Activated CD4-positive, alpha-beta T cell treated with anti-CD3 and anti-CD28 coated beads for 36 hours (primary cell): ENCODE measurements around the gene DCLK1. TPM values are rescaled to one million over a fixed set of nuclear protein-coding genes. Genes with fewer than 3 reads are reported as not detected.

Experiments
- ATAC-seq: fragments of 200-7000 bp; cut with Tn5 transposase; one replicate; pipeline ENCODE4 v1.10.0; 2021; ENCODE audit warnings: mild to moderate bottlenecking, moderate library complexity
- CTCF ChIA-PET: fragments of 350-600 bp; sonication (Branson Sonifier 250); formaldehyde crosslinking; loops from one replicate; lab custom pipeline; 2021; ENCODE audit warnings: antibody characterized with exemption; lab: Charles Lee
- POLR2A ChIA-PET: fragments of 350-600 bp; sonication (Branson Sonifier 250); formaldehyde crosslinking; loops from one replicate; lab custom pipeline; 2021; ENCODE audit warnings: antibody characterized with exemption, inconsistent platforms; lab: Charles Lee
- DNase-seq: peaks from one replicate; pipeline ENCODE4 v3.0.0-alpha.2; 2020
- H3K27ac Mint-ChIP-seq: one replicate; pipeline ENCODE4 v1.8.0; 2021; ENCODE audit warnings: mixed read lengths
- H3K27me3 Mint-ChIP-seq: one replicate; pipeline ENCODE4 v1.8.0; 2021; ENCODE audit warnings: mixed read lengths
- H3K36me3 Mint-ChIP-seq: one replicate; pipeline ENCODE4 v1.8.0; 2021; ENCODE audit warnings: low read depth, mixed read lengths
- H3K4me1 Mint-ChIP-seq: one replicate; pipeline ENCODE4 v1.8.0; 2021; ENCODE audit warnings: mixed read lengths
- H3K4me3 Mint-ChIP-seq: one replicate; pipeline ENCODE4 v1.8.0; 2021; ENCODE audit warnings: mild to moderate bottlenecking, moderate library complexity, mixed read lengths
- H3K9me3 Mint-ChIP-seq: one replicate; pipeline ENCODE4 v1.8.0; 2021; ENCODE audit warnings: low read depth, mixed read lengths
- intact Hi-C, 2 experiments: fragments of 100-400 bp; cut with DNase I in 1 of 2; cut with micrococcal nuclease in 1 of 2; formaldehyde crosslinking; loops; one replicate each; pipeline versions ENCODE4 v1.14.2 to v1.15.1; 2022 to 2024; cut with DNase I, micrococcal nuclease
- total RNA-seq, 2 experiments: library from RNA; stranded (reverse); gene quantifications; one replicate each; pipeline ENCODE4 v1.2.3, GENCODE V29; 2021

The DCLK1 gene
- total RNA-seq, 2 experiments from 2014 or later, result not detected

DNA sequence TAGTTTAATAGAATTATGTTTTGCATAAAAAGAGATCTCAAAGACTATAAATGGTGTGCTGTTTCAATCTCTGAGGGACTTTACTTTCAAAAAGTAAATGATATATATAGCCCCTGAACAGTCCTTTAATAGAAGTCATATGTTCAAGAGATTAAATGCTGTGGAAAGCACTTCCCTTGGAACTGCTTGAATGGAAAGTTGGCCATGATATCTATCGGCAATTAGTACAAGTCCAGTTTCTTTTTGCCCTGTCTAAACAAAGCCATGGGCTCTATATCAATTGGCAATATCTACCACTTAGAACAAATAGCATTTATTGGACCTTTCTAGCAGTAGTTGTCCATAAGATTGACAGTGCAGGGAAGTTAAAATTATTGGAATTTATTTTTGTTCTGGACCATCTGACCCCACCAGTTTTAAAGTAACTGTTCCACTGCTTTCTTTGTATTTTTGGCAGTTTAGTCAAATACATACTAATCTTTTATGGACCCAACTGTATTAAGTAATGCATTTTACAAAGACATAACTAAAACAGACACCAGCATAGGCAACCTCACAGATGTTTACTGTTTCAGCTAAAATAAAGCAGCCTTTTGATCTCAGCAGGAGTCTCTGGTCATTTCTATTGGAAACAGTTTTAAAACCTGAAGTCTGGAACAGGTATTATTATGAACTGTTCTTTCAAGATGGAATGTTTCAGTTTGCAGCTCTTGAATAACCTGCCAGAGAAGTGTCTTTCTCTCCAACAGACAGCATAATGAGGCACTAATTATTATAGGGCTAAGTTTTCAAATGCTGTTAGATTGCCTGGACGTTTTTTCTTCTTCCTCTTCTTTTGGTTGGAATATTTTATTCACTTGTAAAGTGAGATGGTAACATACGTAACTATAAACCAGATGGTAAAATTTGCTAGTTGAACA, 282.6 kb downstream of the DCLK1 start:
- ATAC-seq, result no peak
- Mint-ChIP-seq H3K27ac (no peak overlapping the region), H3K4me3 (no peak overlapping the region), H3K9me3 (no peaks in the 10 kb centered on the region), H3K4me1 (no peaks in the 10 kb centered on the region), H3K36me3 (no peaks in the 10 kb centered on the region), H3K27me3 (peaks cover 2% of the 10 kb centered on the region)
- DNase-seq, result no peak
- intact Hi-C loops, result no loop called here
- POLR2A ChIA-PET, result no interaction called here
- CTCF ChIA-PET, result no interaction called here

- Mint-ChIP-seq H3K27ac (no peak overlapping the region), H3K4me3 (no peak overlapping the region), H3K4me1 (no peaks in the 10 kb centered on the region), H3K27me3 (no peaks in the 10 kb centered on the region), H3K36me3 (no peaks in the 10 kb centered on the region), H3K9me3 (no peaks in the 10 kb centered on the region)
- intact Hi-C loops, result no loop called here
- CTCF ChIA-PET, result no interaction called here
- no peak for DNase-seq
- POLR2A ChIA-PET, result no interaction called here
- ATAC-seq, result no peak
Measured at GRCh38 chr13:35843272-35843671, 287.9 kb downstream of the DCLK1 start.

DNA sequence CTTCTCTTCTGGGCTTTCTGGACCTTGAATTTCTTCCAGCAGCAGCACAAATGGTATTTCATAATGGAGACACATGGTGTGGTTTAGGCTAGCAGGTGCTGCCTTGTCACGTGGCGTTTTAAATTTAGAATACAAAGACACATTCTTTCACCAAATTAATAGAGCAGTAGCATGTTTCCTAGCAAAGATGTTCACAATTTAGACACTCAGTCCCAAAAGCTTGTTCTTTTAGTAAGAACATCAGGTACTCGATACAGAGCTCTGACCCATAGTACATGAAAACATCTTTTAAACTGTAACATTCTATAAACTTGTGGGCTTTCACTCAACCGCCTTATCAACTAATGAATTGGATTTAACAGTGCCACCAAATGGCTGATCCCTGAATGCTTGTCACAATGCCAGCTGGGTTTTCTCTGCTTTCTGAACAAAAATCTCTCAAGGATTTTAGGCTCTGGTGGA, 290.1 kb downstream of the DCLK1 start:
- no peaks in the 10 kb centered on the region for H3K36me3 Mint-ChIP-seq
- intact Hi-C loops, result no loop called here
- no peak overlapping the region for H3K4me3 Mint-ChIP-seq
- H3K9me3 Mint-ChIP-seq, result no peaks in the 10 kb centered on the region
- ChIA-PET CTCF (no interaction called here), POLR2A (no interaction called here)
- no peaks in the 10 kb centered on the region for H3K27me3 Mint-ChIP-seq
- H3K4me1 Mint-ChIP-seq, result no peaks in the 10 kb centered on the region
- no peak overlapping the region for H3K27ac Mint-ChIP-seq
- no peak for ATAC-seq
- no peak for DNase-seq

- no peaks in the 10 kb centered on the region for H3K27me3 Mint-ChIP-seq
- DNase-seq, result no peak
- H3K27ac Mint-ChIP-seq, result no peak overlapping the region
- no peak for ATAC-seq
- intact Hi-C loops, result no loop called here
- H3K4me3 Mint-ChIP-seq, result no peak overlapping the region
- no peaks in the 10 kb centered on the region for H3K4me1 Mint-ChIP-seq
- H3K36me3 Mint-ChIP-seq, result no peaks in the 10 kb centered on the region
- CTCF ChIA-PET, result interaction anchor here (1.0 kb wide), 1 partner anchor 9 kb away, joined by 3 read pairs; no protein-coding TSS in a partner anchor
- POLR2A ChIA-PET, result no interaction called here
- H3K9me3 Mint-ChIP-seq, result no peaks in the 10 kb centered on the region
Measured at GRCh38 chr13:35839806-35840205, 291.4 kb downstream of the DCLK1 start.

- Mint-ChIP-seq H3K36me3 (no peaks in the 10 kb centered on the region), H3K4me1 (no peaks in the 10 kb centered on the region), H3K27me3 (no peaks in the 10 kb centered on the region), H3K4me3 (no peak overlapping the region), H3K9me3 (no peaks in the 10 kb centered on the region), H3K27ac (no peak overlapping the region)
- ATAC-seq (no peak), DNase-seq (no peak)
- intact Hi-C loops, result no loop called here
- ChIA-PET POLR2A (no interaction called here), CTCF (no interaction called here)
Measured at GRCh38 chr13:35838356-35838755, 292.8 kb downstream of the DCLK1 start.

- intact Hi-C loops, result no loop called here
- CTCF ChIA-PET, result no interaction called here
- POLR2A ChIA-PET, result no interaction called here
- Mint-ChIP-seq H3K36me3 (no peaks in the 10 kb centered on the region), H3K4me3 (no peak overlapping the region), H3K27ac (no peak overlapping the region), H3K27me3 (peaks cover 3% of the 10 kb centered on the region), H3K9me3 (no peaks in the 10 kb centered on the region), H3K4me1 (no peaks in the 10 kb centered on the region)
- no peak for DNase-seq
- no peak for ATAC-seq
Measured at GRCh38 chr13:35836446-35836845, 294.7 kb downstream of the DCLK1 start.

DNA sequence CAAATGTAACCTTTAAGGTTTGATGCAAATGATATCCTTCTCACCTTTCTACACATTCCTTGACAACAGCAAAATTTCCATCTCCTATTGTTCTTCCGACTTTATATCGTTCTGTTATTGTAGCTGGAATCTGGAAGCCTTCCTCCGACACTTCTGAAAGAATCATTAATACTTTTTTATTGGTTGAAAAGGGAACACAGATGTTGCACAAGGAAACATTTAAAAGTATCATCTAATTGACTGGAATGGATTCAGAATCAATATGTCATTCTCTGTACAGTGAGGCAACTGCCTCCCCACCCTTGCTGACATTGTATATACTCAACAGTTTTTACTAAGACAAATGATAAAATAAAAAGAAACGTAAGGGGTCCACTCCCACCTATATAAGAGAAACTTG, 295.2 kb downstream of the DCLK1 start:
- Mint-ChIP-seq H3K27me3 (peaks cover 3% of the 10 kb centered on the region), H3K9me3 (no peaks in the 10 kb centered on the region), H3K4me3 (no peak overlapping the region), H3K4me1 (no peaks in the 10 kb centered on the region), H3K36me3 (no peaks in the 10 kb centered on the region), H3K27ac (no peak overlapping the region)
- ChIA-PET CTCF (interaction anchor here (1.4 kb wide), 1 partner anchor 17 kb away, joined by 4 read pairs; no protein-coding TSS in a partner anchor), POLR2A (interaction anchor here (0.6 kb wide), 1 partner anchor 1133 kb away, joined by 3 read pairs; no protein-coding TSS in a partner anchor)
- DNase-seq, result no peak
- intact Hi-C loops, result no loop called here
- ATAC-seq, result no peak

DNA sequence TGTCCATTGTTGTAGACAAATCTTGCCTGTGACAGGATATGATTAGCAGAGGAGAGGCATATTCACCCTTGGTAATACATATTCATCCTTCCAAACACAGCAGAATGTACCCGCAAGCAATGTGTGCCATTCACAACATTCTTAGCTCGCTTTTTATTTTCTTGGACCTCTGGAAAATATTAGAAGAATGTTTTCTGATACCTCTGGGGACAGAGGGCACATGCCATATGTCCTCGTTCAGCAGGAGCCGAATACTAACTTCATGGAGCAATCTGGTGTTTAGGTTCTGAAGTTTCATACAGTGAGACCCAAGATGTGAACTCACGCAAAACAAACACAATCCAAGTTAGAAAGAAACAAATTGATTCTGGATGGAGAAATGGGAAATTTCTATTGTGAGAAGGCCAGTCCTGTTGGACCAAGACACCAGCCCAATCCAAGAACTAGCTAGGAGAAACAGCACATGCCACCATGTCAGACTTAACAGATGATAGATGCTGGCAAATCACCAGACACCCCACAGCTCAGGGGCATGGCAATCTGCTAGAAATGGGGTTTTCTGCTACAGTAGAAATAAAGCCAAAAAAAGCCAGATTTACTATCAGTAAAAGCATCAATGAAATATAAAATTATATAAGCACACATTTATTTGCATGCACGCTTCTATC, 297.4 kb downstream of the DCLK1 start:
- DNase-seq, result no peak
- ChIA-PET CTCF (interaction anchor here (0.6 to 0.7 kb wide), 3 partner anchors 141 to 486 kb away, joined by 3 read pairs; no protein-coding TSS in a partner anchor), POLR2A (no interaction called here)
- ATAC-seq, result no peak
- no peaks in the 10 kb centered on the region for H3K9me3 Mint-ChIP-seq
- no peaks in the 10 kb centered on the region for H3K36me3 Mint-ChIP-seq
- no peaks in the 10 kb centered on the region for H3K4me1 Mint-ChIP-seq
- no peak overlapping the region for H3K27ac Mint-ChIP-seq
- peaks cover 3% of the 10 kb centered on the region for H3K27me3 Mint-ChIP-seq
- intact Hi-C loops, result no loop called here
- H3K4me3 Mint-ChIP-seq, result no peak overlapping the region

DNA sequence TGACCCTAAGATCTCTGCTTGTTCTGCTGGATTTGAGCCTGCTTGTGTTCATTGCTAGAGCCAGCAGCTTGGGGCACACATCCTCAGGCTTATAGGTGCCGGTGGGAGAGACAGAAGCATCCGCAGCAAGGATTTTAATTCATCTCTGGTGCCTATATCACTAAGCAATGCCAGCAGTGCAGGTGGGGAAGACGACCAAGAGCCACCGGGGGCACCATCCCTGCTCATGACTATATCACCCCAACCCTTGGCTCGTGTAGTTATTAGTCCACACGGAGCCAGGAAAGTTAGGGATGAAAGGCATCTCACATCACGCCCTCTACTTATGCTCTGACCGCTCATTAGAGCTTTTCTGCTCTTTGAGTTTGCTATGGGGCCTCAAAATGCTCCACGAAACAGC, 298.2 kb downstream of the DCLK1 start:
- Mint-ChIP-seq H3K4me3 (no peak overlapping the region), H3K36me3 (no peaks in the 10 kb centered on the region), H3K9me3 (no peaks in the 10 kb centered on the region), H3K4me1 (no peaks in the 10 kb centered on the region), H3K27me3 (peaks cover 3% of the 10 kb centered on the region), H3K27ac (no peak overlapping the region)
- intact Hi-C loops, result no loop called here
- DNase-seq, result no peak
- ChIA-PET POLR2A (no interaction called here), CTCF (interaction anchor here (0.7 kb wide), 2 partner anchors 140 to 486 kb away, joined by 3 read pairs; no protein-coding TSS in a partner anchor)
- no peak for ATAC-seq

DNA sequence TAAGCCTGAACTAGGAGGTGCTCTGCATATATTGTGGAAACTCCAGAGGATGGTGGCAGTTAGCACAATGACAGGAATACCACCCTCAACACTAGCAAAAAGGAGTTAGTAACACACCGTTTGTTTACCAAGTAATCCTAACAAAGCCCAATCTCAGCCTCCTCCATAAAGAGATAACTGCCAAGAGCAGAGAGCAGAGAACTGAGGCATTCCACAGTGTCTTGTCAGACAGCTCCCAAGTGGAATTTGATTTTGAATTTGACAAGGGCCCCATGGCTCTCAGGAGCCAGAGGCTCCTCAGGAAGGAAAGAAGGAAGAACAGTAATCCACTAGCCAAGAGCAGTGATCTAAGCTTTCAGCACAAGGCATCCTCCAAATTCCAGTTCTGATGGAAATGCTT, 298.6 kb downstream of the DCLK1 start:
- Mint-ChIP-seq H3K27ac (no peak overlapping the region), H3K4me3 (no peak overlapping the region), H3K36me3 (no peaks in the 10 kb centered on the region), H3K4me1 (no peaks in the 10 kb centered on the region), H3K9me3 (no peaks in the 10 kb centered on the region), H3K27me3 (peaks cover 3% of the 10 kb centered on the region)
- ChIA-PET POLR2A (no interaction called here), CTCF (no interaction called here)
- DNase-seq (no peak), ATAC-seq (no peak)
- intact Hi-C loops, result no loop called here

GRCh38 chr13:35830850-35831450, 300.2 kb downstream of the DCLK1 start:
- Mint-ChIP-seq H3K4me1 (no peaks in the 10 kb centered on the region), H3K27me3 (peaks cover 3% of the 10 kb centered on the region), H3K9me3 (no peaks in the 10 kb centered on the region), H3K36me3 (no peaks in the 10 kb centered on the region), H3K4me3 (no peak overlapping the region), H3K27ac (no peak overlapping the region)
- no peak for ATAC-seq
- no peak for DNase-seq
- intact Hi-C loops, result no loop called here
- POLR2A ChIA-PET, result no interaction called here
- CTCF ChIA-PET, result interaction anchor here (1.0 kb wide), 1 partner anchor 8 kb away, joined by 3 read pairs; no protein-coding TSS in a partner anchor
